HG02885 (cell line): ENCODE data around the gene BRF1.
"Not testable (repeated sequence)": the region's sequence is repeated elsewhere in the genome, so short reads cannot be mapped to it uniquely, and the experiment has no call there.

Experiments
- ATAC-seq: cut with Tn5 transposase; IDR thresholded peaks from one replicate; pipeline ENCODE4 v1.9.1; 2021; ENCODE audit warnings: mild to moderate bottlenecking; ENCODE audit not compliant: unreplicated experiment, poor library complexity

The BRF1 gene, protein sequence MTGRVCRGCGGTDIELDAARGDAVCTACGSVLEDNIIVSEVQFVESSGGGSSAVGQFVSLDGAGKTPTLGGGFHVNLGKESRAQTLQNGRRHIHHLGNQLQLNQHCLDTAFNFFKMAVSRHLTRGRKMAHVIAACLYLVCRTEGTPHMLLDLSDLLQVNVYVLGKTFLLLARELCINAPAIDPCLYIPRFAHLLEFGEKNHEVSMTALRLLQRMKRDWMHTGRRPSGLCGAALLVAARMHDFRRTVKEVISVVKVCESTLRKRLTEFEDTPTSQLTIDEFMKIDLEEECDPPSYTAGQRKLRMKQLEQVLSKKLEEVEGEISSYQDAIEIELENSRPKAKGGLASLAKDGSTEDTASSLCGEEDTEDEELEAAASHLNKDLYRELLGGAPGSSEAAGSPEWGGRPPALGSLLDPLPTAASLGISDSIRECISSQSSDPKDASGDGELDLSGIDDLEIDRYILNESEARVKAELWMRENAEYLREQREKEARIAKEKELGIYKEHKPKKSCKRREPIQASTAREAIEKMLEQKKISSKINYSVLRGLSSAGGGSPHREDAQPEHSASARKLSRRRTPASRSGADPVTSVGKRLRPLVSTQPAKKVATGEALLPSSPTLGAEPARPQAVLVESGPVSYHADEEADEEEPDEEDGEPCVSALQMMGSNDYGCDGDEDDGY

DNA sequence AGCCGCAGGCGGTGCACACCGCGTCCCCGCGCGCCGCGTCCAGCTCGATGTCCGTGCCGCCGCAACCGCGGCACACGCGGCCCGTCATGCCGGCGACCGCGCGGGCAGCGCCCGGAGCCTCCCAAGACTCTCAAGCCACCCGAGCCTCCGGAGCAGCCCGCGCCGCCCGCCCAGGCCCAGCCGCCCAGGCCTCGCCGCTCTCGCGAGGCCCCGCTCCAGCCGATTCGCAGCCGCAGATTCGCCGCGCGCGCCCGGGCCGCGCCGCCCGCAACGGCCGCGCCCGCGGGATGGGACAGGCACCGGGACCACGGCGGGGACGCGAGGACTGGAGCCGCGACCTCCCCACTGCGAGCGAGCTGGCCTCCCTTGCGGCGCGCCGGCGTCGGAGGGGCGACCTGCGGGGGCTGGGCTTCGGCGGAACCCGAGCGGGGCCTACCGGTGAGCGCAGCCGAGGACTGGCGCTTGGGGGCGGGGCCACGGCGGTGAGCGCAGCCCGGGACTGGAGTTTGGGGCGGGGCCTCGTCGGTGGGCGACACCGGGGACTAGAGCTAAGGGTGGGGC lies at the start of gene BRF1:
TSS of gene BRF1 (minus strand) at position 460 of the 561 bp plus-strand sequence. CDS start at position 88, 372 bp downstream.
- ATAC-seq = peak; percentile 86

DNA sequence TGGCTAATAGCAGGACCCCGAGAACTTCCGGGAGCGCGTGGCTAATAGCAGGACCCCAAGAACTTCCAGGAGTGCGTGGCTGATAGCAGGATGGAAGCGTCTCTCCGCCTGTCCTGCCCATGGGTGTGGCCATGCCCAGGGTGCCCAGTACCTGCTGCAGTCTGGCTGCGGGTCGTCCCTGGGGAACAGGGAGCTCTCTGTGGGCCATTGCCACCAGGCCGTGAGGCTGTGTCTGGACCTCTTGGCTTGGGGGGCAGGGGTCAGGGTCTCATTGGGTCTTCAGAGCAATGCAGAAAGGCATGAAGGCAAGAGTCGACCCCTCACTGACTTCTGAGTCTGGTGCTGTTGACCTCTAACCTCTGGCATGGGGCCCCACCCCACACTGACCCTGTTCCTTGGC lies 49.2 kb upstream of the BRF1 start:
- ATAC-seq = no peak

DNA sequence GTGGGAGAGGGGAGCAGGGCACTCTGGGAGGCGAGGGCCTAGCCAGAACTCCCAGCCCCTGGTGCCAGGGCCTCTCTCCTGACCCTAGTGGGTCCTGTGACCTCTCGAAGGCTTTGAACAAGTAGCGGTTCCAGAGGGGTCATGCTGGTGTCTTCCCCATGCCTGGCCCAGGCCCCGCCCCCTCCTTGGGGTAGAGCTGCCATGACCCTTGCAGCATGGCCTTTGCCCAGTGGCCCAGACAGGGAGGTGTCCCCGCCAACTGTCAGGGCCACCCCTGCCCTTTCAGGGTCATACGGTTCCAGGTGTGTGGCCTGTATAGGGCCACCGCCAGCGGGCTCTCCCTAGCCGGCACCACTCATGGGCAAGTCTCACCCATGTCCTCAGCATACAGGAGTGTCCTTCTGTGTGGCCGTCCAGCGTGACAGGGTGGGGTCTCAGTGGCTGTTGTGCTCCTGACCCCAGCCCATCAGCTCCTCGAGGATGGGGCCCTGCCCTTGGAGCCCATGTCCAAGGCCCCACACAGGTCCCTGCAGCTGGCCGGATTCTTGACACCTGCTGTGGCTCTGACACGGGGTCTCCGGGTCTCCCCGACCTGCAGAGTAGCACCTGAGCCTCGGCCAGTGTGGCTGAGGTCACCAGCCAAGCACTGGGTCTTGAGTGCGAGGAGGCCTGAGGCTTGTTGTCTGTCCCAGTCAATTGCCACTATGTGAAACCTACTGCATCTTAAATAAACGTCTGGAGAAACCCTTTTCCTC lies 48.3 kb upstream of the BRF1 start:
- no peak for ATAC-seq

DNA sequence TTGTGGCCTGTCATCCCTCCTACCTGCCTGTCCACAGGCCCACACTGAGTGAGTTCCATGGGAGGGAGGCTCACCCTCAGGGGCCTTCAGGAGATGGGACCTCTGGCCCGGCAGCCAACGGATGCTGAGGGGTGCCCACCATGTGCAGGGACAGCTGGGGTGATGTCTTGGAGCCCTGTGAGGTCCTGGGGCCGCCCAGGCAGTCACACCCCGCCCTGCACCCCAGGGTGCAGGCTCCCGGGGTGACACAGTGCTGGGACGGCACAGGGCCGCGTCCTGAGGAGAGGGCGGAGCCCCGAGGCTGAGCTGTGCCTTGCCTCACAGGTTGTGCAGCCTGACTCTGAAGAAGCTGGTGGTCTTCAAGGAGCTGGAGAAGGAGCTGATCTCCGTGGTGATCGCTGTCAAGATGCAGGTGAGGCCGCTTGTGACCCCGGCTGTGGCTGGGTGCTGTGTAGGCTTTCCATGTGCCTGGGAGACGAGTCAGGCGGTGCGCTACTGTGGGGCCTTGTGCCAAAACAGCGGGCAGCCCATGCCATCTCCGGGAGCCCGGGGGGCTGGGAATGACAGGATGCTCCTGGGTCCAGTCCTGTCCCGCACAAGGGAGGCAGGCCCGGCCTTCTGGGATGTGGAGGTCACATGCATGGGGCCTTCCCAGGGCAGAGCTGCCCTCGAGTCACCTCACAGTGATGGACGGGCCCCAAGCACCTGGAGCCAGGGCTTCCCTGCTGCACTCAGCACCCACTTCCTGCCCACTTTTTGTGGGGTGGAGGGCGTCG lies 47.6 kb upstream of the BRF1 start:
- ATAC-seq = no peak

DNA sequence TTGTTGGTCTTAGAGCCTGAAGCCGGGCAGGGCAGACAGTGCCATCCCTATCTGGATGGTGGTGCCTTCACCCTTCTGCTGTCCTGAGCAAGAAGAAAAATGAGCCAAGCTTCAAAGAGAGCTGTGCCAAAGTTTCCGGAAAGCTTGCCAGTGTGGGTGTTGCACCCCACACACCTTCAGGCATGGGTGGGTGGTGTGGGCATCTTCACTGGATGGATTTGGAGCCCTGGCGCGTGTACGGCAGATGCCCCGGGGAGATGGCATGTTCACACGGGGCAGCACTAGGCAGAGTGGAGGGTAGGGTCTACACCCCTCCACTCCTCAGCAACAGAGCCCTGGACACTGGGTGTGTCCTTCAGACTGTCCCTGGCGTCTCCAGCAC lies 46.8 kb upstream of the BRF1 start:
- no peak for ATAC-seq

DNA sequence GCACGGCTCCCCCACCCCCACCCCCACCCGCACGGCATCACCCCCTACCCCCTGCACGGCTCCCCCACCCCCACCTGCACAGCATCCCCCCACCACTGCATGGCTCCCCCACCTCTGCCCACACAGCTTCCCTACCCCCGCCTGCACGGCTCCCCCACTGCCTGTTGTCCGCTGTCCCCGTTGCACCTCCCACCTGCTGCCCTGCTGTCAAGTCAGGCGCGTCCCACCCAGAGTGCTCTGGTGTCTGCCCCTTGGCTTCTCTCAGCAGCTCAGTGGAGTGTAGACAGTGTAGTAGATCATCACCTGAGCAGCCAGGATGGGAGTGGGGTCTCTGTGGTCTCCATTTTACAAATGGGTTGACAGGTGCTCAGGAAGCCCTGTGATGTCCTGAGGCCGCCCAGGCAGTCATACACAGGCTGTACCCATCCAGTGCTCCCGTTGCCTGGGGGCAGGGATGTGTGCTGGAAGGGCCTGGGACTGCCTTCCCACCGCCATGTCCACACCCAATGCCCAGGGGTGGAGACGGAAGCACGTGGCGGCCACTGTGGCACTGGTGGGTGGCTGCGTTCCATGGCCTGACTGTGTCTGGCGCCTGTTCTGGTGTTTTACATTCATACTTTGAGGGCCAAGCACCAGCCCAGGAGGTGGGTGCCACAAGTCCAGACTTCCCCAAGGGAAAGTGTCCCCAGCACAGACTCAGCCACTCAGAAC lies 46.2 kb upstream of the BRF1 start:
- ATAC-seq = no peak

DNA sequence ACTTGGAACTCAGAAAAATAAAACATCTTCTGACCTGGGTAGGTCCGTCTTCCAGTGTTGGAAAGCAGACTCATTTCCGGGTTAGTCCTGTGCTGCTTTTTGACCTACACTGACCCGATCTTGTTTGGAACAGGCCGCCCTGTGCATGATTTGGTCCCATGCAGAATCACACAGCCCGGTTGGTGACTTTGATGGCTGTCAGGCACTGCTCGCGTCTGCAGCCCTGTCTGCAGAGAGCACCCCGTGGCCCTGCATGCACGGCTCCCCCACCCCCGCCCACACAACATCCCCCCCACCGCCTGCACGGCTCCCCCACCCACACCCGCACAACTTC lies 45.4 kb upstream of the BRF1 start:
- no peak for ATAC-seq

DNA sequence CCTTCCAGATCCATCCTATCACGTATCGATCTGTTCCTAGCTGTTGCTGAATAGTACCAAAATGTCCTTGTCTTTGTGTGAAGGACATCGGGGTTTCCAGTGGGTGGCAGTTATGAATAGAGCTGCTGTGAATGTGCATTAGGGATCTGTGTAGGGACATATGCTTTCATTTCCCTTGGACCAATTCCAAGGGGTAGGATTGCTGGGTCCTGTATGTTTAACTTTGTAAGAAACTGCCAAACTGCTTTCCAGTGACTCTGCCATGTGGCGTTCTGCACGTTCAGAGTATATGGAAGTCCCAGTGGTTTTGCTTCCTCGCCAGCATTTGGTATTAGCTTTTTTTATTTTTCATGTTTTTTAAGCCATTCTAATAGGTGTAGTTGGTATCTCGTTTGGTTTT lies 42.4 kb upstream of the BRF1 start:
- no peak for ATAC-seq

DNA sequence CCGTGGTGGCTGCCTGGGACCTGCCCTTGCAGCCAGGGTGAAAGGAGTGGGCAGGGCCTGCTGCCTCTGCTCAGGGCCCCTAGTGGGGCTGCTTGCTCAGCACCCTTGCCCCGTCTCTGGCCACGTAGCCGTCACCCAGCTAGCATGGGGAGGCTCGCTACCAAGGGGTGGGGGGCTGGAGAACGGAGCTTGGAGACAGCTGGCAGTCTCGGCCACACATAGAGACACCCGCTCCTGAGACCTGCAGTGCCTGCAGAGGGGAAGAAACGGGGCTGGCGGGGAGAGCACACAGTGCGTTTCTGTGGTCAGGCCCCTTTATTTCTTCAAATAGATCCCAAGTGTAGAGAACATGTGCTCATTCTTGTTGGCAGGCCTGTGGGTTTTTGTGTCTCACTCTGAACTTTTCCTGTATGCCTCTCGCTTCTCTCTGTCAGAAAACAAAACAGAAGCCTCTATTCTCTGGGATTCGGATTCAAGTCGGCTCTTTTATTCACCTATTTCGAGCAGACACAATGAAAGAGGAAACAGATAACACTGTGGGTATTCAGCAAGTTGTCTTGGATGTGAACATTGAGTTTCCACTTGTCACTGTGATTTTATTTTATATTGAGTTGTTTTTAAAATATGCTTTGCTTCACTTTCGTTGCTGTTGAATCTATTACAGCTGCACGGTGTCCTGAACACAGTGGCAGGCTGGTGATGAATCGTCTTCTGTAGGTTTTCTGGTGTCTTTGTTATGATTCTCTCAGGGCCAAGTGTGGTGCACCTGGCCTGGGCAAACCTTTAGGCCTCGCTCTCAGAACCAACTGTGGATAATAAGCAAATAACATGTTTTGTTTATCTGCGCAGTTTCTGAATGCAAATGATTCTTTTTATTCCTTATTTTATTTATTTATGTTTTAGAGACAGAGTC lies 40.3 kb upstream of the BRF1 start:
- no peak for ATAC-seq

DNA sequence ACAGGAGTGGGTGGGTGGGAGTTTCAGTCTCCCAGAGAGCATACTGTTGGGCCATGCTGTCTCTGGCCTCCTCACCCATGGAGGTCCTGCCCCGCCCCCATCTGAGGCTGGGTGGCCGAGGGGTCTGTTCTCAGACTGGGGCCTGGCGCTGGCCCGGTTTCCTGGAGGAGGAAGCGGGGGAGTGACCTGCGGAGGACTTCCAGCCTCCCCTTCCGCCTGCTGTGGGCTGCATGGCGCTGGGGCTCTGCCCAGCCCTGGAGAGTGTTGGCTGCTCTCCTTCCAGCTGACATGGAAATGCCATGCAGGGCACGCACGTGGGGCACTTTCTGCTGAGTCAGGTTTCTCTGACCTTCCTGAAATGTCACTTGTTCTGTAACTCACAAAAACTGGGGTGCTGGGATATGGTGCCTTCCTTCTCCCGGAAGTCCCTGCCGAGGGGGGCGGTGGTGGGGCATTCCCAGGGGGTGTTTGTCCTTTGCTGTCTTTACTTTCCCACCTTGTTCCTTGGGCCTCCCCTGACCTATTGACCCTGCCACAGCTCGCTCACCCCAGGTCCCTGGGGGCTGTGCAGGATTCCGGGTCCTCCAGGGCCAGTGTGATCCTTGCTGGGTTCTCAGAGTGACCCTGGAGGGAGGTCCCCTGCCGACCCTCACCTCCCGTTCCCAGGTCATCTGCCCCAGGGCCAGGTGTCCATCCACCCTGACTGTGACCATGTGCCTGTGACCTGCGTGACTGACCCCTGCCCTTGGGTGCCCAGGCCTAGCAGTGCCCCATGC lies 37.4 kb upstream of the BRF1 start:
- ATAC-seq = no peak

DNA sequence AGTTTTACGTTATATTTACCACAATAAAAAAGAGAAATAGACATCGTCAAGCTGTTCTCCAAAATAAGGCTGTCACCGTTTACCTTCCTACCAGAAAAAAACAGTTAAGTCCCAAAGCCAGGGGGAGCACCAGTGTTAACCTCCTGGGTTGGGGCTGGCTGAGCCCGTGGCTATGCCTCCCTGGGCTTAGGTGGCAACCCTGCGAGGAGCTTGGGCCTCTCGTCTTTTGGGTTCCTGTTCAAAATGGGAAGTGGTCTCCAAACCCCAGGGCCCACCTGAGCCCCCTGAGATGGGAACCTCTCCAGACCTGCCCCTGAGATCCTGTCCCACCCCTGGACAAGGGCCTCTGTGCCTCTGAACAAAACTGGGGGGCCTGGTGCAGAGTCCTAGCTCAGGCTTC lies 36.6 kb upstream of the BRF1 start:
- no peak for ATAC-seq

DNA sequence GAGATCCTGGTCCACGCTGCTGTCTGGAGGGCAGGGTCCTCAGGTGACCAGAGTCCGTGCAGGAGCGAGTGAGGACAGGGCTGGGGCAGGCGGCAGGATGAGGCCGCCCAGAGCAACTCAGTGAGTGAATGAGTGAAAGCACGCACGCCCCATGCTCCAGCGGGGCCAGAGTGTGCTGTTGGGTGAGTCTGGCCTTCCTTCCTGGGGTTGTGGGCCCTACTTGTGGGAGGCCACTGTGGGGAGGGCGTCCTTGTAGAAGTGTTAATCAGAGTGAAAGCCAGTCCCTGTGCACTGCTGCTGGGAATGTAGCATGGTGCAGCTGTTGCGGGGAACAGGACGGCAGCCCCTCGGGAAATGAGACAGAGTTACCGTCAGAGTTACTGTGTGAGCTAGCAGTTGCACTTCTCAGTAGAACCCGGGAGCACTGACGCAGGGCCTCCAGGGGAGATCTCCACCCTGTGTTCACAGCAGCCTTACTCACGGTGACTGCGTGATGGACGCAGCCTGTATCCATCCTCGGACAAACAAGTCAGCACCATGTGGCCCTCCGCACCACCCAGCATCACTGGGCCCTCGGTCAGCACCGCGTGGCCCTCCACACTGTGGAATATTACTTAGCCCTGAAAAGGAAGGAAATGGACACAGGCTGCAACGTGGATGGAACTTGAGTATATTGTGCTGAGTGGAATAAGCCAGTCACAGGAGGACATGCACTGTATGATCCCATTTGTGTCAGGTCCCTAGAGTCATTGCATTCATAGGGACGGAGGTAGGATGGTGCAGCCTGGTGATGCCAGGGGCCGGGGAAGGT lies 35.9 kb upstream of the BRF1 start:
- no peak for ATAC-seq

DNA sequence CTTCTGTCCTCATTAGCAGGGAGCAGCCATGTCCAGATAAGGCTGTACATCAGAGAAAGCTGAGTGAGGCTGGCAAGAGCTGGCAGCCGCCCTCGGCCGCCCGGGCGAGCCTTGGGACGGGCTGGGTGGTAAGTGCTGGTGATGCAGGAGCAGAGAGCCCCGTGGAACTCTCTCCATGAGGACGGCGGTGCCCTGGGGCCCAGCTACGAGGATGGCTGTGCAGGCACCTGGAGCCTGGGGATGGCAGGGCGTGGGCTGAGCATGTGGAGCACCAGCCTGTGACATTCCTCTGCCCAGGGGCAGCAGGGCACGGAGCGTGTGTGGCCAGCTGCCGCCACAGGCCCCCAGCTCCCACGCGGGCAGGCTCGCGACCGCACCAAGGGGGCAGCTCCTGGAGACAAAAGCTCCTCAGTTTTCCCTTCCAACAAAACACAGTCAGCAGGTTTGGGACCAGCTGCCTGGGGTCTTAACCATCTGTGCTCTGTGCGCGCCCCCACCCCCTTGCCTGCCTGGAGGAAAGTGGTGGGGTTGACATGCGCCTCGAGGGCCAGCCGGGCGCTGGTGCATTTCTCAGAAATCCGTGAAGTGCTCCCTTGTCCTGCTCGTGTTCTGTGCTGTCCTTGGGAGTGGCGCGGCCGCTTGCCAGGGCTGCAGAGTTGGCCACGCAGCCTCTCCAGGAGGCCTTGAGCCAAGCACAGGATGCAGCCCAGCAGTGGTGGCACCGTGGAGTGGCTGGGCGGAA lies 35.1 kb upstream of the BRF1 start:
- no peak for ATAC-seq

DNA sequence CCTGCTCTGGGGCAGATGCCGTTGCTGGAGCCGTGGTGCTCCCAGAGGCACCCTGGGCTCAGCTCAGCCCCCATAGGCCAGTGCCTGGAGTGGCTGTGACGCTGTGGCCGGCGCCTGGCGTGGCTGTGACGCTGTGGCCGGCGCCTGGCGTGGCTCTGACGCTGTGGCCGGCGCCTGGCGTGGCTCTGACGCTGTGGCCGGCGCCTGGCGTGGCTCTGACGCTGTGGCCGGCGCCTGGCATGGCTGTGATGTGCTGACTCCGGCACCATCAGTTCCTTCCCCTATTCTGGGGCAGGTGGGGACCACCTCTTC lies 34.4 kb upstream of the BRF1 start:
- ATAC-seq = not testable (repeated sequence)

DNA sequence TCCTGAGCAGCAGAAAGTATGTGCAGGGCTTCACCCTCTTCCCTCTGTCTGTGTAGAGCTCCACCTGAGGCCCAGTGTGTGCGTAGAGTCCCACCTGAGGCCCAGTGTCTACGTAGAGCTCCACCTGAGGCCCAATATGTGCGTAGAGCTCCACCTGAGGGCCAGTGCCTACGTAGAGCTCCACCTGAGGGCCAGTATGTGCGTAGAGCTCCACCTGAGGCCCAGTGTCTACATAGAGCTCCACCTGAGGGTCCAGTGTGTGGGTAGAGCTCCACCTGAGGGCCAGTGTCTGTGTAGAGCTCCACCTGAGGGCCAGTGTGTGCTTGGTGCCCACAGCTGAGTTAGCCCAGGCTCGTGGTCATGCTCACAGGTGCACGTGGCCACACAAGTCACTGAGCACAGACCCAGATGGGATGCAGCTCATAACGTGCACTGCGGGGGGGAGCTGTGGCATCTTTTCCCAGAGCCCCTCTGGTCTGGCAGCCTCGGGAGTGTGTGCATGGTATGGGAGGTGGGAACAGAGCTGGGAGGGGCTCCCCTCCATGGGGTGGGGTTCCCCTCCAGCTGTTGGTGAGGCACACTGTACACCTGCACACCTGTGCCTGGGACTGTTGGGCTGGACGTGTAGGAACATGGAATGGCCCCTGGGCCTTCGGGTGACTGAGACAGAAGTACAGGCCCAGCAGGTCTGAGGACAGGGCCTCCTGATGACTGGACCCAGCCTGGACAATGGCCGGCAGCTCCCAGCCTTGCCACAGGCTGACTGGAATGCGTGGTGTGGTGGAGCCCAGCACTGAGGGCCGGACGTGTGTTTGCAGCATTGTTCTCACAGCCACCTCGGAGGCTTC lies 33.8 kb upstream of the BRF1 start:
- no peak for ATAC-seq
